ENCODE results near the gene NVL. TPM values are rescaled to one million over a fixed set of nuclear protein-coding genes. Genes with fewer than 3 reads are reported as not detected.

The NVL gene
- polyA plus RNA-seq, 2 of the 4 experiments (the other 2 are of a cell fraction): 22.3 to 28.6 TPM

- Histone ChIP-seq H3K9me3 (peaks cover 4% of the 10 kb centered on the region; the same call in 1 of the 3 replicates), H3K4me2 (no peak overlapping the region), H3K4me1 (peaks cover 8% of the 10 kb centered on the region; the same call in 1 of the 3 replicates), H3K27ac (no peak overlapping the region), H3K4me3 (no peak overlapping the region)
- WGBS (ENCODE audit: missing lambda C conversion rate): 90% methylated on average over 2 of the region's 2 CpGs
- FAIRE-seq (no peak), ATAC-seq (no peak), DNase-seq (ENCODE audit: low read depth in 1 of 2, low spot score in 1 of 2) (no peak)
- no peak for TF ChIP-seq JUNB (IDR thresholded peaks at IDR 0.05)
- no peak for TF ChIP-seq EHMT2 (IDR thresholded peaks at IDR 0.05; ENCODE audit: low read depth)
- no peak for TF ChIP-seq HOXB13 (CRISPR knock-in tag; IDR thresholded peaks at IDR 0.05; ENCODE audit: low read depth)
- no peak for TF ChIP-seq HMGXB4 (CRISPR knock-in tag; IDR thresholded peaks at IDR 0.05; ENCODE audit: borderline replicate concordance)
- no peak for TF ChIP-seq FOSL2 (IDR thresholded peaks at IDR 0.05)
- TF ChIP-seq FOSL2 (CRISPR knock-in tag; IDR thresholded peaks at IDR 0.05): no peak
- no peak for TF ChIP-seq HEYL (CRISPR knock-in tag; IDR thresholded peaks at IDR 0.05)
- TF ChIP-seq E2F6 (IDR thresholded peaks at IDR 0.05; ENCODE audit: borderline replicate concordance, low read depth): no peak
- no peak for TF ChIP-seq KDM1A (IDR thresholded peaks at IDR 0.05; ENCODE audit: low read depth)
- ChIA-PET POLR2A (no interaction called here), CTCF (interaction anchor here (1.0 kb wide), 1 partner anchor 11 kb away, joined by 4 read pairs; no protein-coding TSS in a partner anchor)
Measured at GRCh38 chr1:224188286-224188685, 141.7 kb downstream of the NVL start.

GRCh38 chr1:224185208-224185607 is 144.8 kb downstream of the NVL start:
- no peak for FAIRE-seq
- 96% methylated on average over 8 of the region's 8 CpGs for WGBS (ENCODE audit: missing lambda C conversion rate)
- CTCF ChIA-PET: no interaction called here
- peak overlapping the region; percentile 76; the same call in 2 of the 3 replicates for H3K4me2 ChIP-seq
- TF ChIP-seq HOXB13 (CRISPR knock-in tag; IDR thresholded peaks at IDR 0.05; ENCODE audit: low read depth) (no peak), POLR2A (IDR thresholded peaks at IDR 0.05; ENCODE audit: low read length) (no peak), GATA3 (IDR thresholded peaks at IDR 0.05; ENCODE audit: borderline replicate concordance) (no peak), TP53 (CRISPR knock-in tag; IDR thresholded peaks at IDR 0.05) (no peak), HMGXB4 (CRISPR knock-in tag; IDR thresholded peaks at IDR 0.05; ENCODE audit: borderline replicate concordance) (no peak), NFE2L2 (conservative IDR thresholded peaks at IDR 0.05; ENCODE audit: low read length) (no peak), REST (IDR thresholded peaks at IDR 0.05) (no peak), HDAC2 (IDR thresholded peaks at IDR 0.05) (no peak), PBX3 (IDR thresholded peaks at IDR 0.05) (no peak), NR3C1 (IDR thresholded peaks at IDR 0.05) (no peak), TFCP2L1 (CRISPR knock-in tag; IDR thresholded peaks at IDR 0.05) (no peak), RARB (CRISPR knock-in tag; IDR thresholded peaks at IDR 0.05) (no peak), ZC3H11A (IDR thresholded peaks at IDR 0.05) (no peak)
- DNase-seq (ENCODE audit: low read depth in 1 of 2, low spot score in 1 of 2): no peak
- H3K4me3 ChIP-seq: no peak overlapping the region
- ATAC-seq: no peak
- H3K4me1 ChIP-seq: peaks cover 11% of the 10 kb centered on the region; the same call in 2 of the 3 replicates
- POLR2A ChIA-PET: no interaction called here
- H3K9me3 ChIP-seq: peaks cover 4% of the 10 kb centered on the region; the same call in 1 of the 3 replicates
- H3K27ac ChIP-seq: no peak overlapping the region

Data from A549 (cell line).